ENCODE measurements around the gene HABP4. TPM values are rescaled to one million over a fixed set of nuclear protein-coding genes. Genes with fewer than 3 reads are reported as not detected.

HABP4 gene
- total RNA-seq, 4 donors from 2014 or later = 6.3 to 13.4 (median 10.2) TPM

DNA sequence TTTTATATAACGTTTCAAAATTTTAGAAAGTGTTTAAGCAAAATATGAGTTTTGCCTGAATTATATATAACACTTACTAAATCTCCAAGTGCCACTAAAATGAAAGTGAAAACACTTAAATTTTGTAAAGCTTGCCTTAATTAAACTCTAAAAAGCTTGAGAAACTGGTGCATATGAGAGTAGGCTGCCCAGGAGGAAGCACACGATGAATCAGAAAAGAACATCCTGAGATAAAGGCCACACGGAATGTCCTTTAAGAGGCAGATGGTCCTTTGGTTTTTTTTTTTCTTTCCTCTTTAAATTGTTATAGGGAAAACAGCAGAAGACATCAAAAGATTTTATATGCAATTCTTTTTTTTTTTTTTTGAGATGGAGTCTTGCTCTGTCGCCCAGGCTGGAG is 60.3 kb downstream of the HABP4 start:
- intact Hi-C loops (cut with DNase I; ENCODE audit: low total_unique reads) = no loop called here
- WGBS, 2 donors = 70% methylated on average over 4 of the region's 4 CpGs
- TF ChIP-seq, protein P1, sequence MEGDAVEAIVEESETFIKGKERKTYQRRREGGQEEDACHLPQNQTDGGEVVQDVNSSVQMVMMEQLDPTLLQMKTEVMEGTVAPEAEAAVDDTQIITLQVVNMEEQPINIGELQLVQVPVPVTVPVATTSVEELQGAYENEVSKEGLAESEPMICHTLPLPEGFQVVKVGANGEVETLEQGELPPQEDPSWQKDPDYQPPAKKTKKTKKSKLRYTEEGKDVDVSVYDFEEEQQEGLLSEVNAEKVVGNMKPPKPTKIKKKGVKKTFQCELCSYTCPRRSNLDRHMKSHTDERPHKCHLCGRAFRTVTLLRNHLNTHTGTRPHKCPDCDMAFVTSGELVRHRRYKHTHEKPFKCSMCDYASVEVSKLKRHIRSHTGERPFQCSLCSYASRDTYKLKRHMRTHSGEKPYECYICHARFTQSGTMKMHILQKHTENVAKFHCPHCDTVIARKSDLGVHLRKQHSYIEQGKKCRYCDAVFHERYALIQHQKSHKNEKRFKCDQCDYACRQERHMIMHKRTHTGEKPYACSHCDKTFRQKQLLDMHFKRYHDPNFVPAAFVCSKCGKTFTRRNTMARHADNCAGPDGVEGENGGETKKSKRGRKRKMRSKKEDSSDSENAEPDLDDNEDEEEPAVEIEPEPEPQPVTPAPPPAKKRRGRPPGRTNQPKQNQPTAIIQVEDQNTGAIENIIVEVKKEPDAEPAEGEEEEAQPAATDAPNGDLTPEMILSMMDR (IDR thresholded peaks at IDR 0.05) = no peak
- no peak for TF ChIP-seq POLR2A (IDR thresholded peaks at IDR 0.05)

DNA sequence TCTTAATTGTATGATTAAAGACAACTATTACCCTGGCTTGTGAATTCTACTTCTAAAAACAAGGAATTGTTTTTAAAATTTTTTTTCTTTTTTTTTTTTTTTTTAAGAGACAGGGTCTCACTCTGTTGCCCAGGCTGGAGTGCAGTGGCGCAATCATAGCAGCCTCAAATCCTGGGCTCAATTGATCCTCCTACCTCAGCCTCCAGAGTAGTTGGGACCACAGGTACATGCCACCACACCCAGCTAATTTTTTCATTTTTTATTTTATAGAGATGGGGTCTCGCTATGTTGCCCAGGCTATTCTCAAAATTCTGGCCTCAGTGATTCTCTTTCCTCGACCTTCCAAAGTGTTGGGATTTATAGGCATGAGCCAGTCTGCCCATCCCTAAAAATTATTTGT is 62.3 kb downstream of the HABP4 start:
- no peak for TF ChIP-seq POLR2A (IDR thresholded peaks at IDR 0.05)
- TF ChIP-seq, protein P1 (IDR thresholded peaks at IDR 0.05) = no peak
- no peak overlapping the region for H3K4me3 ChIP-seq (ENCODE audit: low read depth, poor library complexity, severe bottlenecking)
- WGBS, 2 donors = 94 to 96% methylated on average over 3 of the region's 3 CpGs
- intact Hi-C loops (cut with DNase I; ENCODE audit: low total_unique reads) = no loop called here
- DNase-seq (ENCODE audit: low spot score in 2 of 2) = no peak

More for the DNA sequence above, 60.3 kb downstream of the HABP4 start:
- no peak overlapping the region for H3K4me3 ChIP-seq (ENCODE audit: low read depth, poor library complexity, severe bottlenecking)
- no peak for DNase-seq (ENCODE audit: low spot score in 2 of 2)

DNA sequence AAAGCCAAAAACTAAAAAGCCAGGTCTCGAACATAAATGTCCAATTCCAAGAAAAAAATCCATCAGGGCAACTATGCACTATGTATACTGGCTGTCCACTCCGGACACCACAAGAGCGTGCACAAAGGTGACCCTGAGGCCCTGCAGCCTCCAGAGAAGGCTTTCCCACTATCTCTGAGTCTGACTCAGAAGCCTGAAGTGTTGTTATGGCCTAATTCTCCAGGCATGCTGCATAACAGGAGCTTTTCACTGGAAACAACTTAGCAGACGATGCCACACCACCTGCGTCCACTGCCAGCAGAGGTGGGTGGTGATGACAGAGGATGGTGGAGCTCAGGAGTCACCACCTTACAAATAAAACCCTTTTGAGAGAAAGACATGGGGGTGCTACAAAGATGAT is 63.7 kb downstream of the HABP4 start:
- intact Hi-C loops (cut with DNase I; ENCODE audit: low total_unique reads) = no loop called here
- WGBS, 2 donors = 87 to 89% methylated on average over 5 of the region's 5 CpGs
- no peak for TF ChIP-seq POLR2A (IDR thresholded peaks at IDR 0.05)
- TF ChIP-seq, protein P1 (IDR thresholded peaks at IDR 0.05) = no peak
- no peak for DNase-seq (ENCODE audit: low spot score in 2 of 2)
- no peak overlapping the region for H3K4me3 ChIP-seq (ENCODE audit: low read depth, poor library complexity, severe bottlenecking)

DNA sequence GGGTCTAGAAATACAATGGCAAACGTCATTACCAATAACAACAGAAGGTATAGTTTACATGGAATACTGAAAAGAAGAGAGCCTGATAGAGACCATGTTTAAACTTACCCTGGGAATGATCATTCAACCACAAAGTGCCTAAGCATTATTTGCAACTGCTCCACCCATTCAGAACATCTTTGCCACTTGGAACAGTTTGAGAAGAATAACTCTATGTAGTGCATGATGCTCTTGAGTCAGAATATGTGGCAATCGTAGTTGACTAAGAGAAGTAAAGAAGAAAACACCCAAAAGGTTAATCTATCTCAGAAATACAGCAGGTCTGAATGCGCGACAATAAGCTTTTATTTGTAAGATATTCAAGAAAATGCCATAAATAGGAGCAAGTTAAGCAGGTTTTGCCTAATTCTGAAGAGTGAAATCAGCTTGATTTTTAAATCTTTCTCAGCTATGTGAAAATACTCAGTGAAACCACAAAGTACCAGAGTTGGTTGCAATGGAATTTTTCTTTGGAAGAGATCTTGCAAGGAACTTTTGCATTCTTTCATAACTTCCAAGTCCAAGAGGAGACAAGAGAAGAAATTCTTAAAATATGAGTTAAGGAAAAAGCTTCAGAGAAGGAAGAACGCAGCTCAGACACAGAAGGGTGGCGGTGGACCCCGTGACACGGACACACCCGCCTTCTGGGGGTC is 64.3 kb downstream of the HABP4 start:
- no peak overlapping the region for H3K4me3 ChIP-seq (ENCODE audit: low read depth, poor library complexity, severe bottlenecking)
- intact Hi-C loops (cut with DNase I; ENCODE audit: low total_unique reads) = no loop called here
- no peak for DNase-seq (ENCODE audit: low spot score in 2 of 2)
- WGBS, 2 donors = 48 to 59% methylated on average over 9 of the region's 9 CpGs
- no peak for TF ChIP-seq POLR2A (IDR thresholded peaks at IDR 0.05)
- TF ChIP-seq, protein P1 (IDR thresholded peaks at IDR 0.05) = no peak

DNA sequence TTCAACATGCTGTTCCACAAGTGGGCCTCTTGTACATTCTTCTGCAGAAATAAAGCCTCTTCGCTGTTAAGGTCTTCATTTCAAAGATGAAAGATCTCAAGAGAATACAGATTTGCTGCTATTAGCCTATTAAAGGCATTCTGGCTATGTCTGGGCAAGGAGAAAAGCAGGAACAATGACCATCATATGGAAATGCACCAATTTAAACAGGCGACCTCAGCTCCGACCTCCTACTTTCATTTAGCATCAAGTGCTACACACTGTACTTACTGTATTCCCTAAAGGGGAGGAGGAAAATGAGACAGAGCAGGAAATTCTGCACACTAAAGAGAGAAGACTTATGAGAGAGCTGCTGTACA is 64.8 kb downstream of the HABP4 start:
- no peak for DNase-seq (ENCODE audit: low spot score in 2 of 2)
- TF ChIP-seq POLR2A (IDR thresholded peaks at IDR 0.05) = no peak
- TF ChIP-seq, protein P1 (IDR thresholded peaks at IDR 0.05) = no peak
- intact Hi-C loops (cut with DNase I; ENCODE audit: low total_unique reads) = no loop called here
- no peak overlapping the region for H3K4me3 ChIP-seq (ENCODE audit: low read depth, poor library complexity, severe bottlenecking)
- 57 to 58% methylated on average over 3 of the region's 3 CpGs for WGBS, 2 donors
